Liver (tissue), 9 donors: ENCODE data around the gene NEDD4. TPM values are rescaled to one million over a fixed set of nuclear protein-coding genes. Genes with fewer than 3 reads are reported as not detected.

ENCODE experiments used
- DNase-seq: peaks from one replicate; pipeline ENCODE4 v3.0.0-alpha.2; 2017; ENCODE audit warnings: low spot score
- H3K27ac ChIP-seq, 2 donors: one replicate each; pipeline ENCODE4 v1.7.0; 2013; ENCODE audit warnings: inconsistent platforms in 2 of 2, low read length in 2 of 2, control low read depth in 1 of 2, low read depth in 1 of 2, mild to moderate bottlenecking in 1 of 2
- H3K27me3 ChIP-seq, 4 donors: one replicate each; pipeline versions ENCODE4 v1.6.1 to v1.7.0; 2013; ENCODE audit warnings: low read length in 3 of 4, inconsistent platforms in 1 of 4, mild to moderate bottlenecking in 1 of 4, moderate library complexity in 1 of 4; ENCODE audit not compliant: control insufficient read depth in 4 of 4, insufficient read depth in 4 of 4
- H3K36me3 ChIP-seq, 4 donors: one replicate each; pipeline versions ENCODE4 v1.6.1 to v1.7.0; 2013; ENCODE audit warnings: low read length in 3 of 4, mild to moderate bottlenecking in 3 of 4, low read depth in 1 of 4, moderate library complexity in 1 of 4; ENCODE audit not compliant: control insufficient read depth in 4 of 4, insufficient read depth in 3 of 4
- H3K4me1 ChIP-seq, 4 donors: one replicate each; pipeline versions ENCODE4 v1.6.1 to v1.7.0; 2013; ENCODE audit warnings: low read length in 3 of 4, mild to moderate bottlenecking in 3 of 4, moderate library complexity in 1 of 4; ENCODE audit not compliant: control insufficient read depth in 4 of 4, insufficient read depth in 4 of 4
- H3K4me3 ChIP-seq, 3 donors: one replicate each; pipeline versions ENCODE4 v1.6.1 to v1.7.0; 2013; ENCODE audit warnings: low read length in 3 of 3, control low read depth in 1 of 3, low read depth in 1 of 3, mild to moderate bottlenecking in 1 of 3
- H3K9ac ChIP-seq, 2 donors: one replicate each; pipeline ENCODE4 v1.7.0; 2013; ENCODE audit warnings: low read length in 2 of 2, mild to moderate bottlenecking in 2 of 2, moderate library complexity in 2 of 2, control low read depth in 1 of 2, low read depth in 1 of 2
- H3K9me3 ChIP-seq, 4 donors: one replicate each; pipeline versions ENCODE4 v1.6.1 to v1.7.0; 2013; ENCODE audit warnings: low read length in 3 of 4; ENCODE audit not compliant: control insufficient read depth in 4 of 4
- EGR1 ChIP-seq, 2 donors: IDR thresholded peaks; 2 replicates each; pipeline ENCODE4 v1.6.1; 2016 to 2018; ENCODE audit warnings: antibody characterized with exemption in 2 of 2, low read depth in 2 of 2
- FOXA1 ChIP-seq: IDR thresholded peaks from 2 replicates; pipeline ENCODE4 v1.6.1; 2016; ENCODE audit warnings: antibody characterized with exemption
- FOXA2 ChIP-seq: IDR thresholded peaks from 2 replicates; pipeline ENCODE4 v1.6.1; 2016; ENCODE audit warnings: antibody characterized with exemption
- GABPA ChIP-seq, 2 donors: IDR thresholded peaks in 1 of 2; conservative IDR thresholded peaks in 1 of 2; 2 replicates each; pipeline ENCODE4 v1.6.1; 2016; ENCODE audit warnings: antibody characterized with exemption in 2 of 2, mild to moderate bottlenecking in 1 of 2, moderate library complexity in 1 of 2
- HNF4A ChIP-seq, 2 donors: conservative IDR thresholded peaks; 2 replicates each; pipeline ENCODE4 v1.6.1; 2016; ENCODE audit warnings: antibody characterized with exemption in 2 of 2, mild to moderate bottlenecking in 2 of 2
- HNF4G ChIP-seq: IDR thresholded peaks from 2 replicates; pipeline ENCODE4 v1.6.1; 2016; ENCODE audit warnings: antibody characterized with exemption
- JUND ChIP-seq, 2 donors: IDR thresholded peaks; 2 replicates each; pipeline ENCODE4 v1.6.1; 2016; ENCODE audit warnings: antibody characterized with exemption in 2 of 2
- NR2F2 ChIP-seq: IDR thresholded peaks from 2 replicates; pipeline ENCODE4 v1.6.1; 2016; ENCODE audit warnings: antibody characterized with exemption
- RAD21 ChIP-seq, 2 donors: IDR thresholded peaks; 2 replicates each; pipeline ENCODE4 v1.6.1; 2016; ENCODE audit warnings: antibody characterized with exemption in 2 of 2, mild to moderate bottlenecking in 2 of 2
- RXRA ChIP-seq, 2 donors: IDR thresholded peaks; 2 replicates each; pipeline ENCODE4 v1.6.1; 2017 to 2018; ENCODE audit warnings: antibody characterized with exemption in 2 of 2, mild to moderate bottlenecking in 1 of 2
- SP1 ChIP-seq: IDR thresholded peaks from 2 replicates; pipeline ENCODE4 v1.6.1; 2018; ENCODE audit warnings: antibody characterized with exemption, mild to moderate bottlenecking
- TAF1 ChIP-seq: conservative IDR thresholded peaks from 2 replicates; pipeline ENCODE4 v1.6.1; 2016; ENCODE audit warnings: antibody characterized with exemption, mild to moderate bottlenecking
- YY1 ChIP-seq: IDR thresholded peaks from 2 replicates; pipeline ENCODE4 v1.6.1; 2016; ENCODE audit warnings: antibody characterized with exemption, mild to moderate bottlenecking
- WGBS: extraction: QIAGEN DNeasy Blood & Tissue Kit; methylation state at CpG from one replicate; pipeline ENCODE4 v1.1.7; 2013; 5-methylcytosine and 5-hydroxymethylcytosine counted together
- polyA plus RNA-seq, 2 donors: library from polyadenylated mRNA; stranded (reverse) in 1 of 2; unstranded in 1 of 2; fragments of 200-250 nt in 1 of 2; fragments of >200 nt in 1 of 2; fragmentation: Nextera tagmentation in 1 of 2; extraction: Ambion mirVana in 1 of 2; gene quantifications; one replicate each; pipeline versions ENCODE4 v1.2.1 to v1.2.3, GENCODE V29; 2013 to 2015
- total RNA-seq, 2 donors: library from RNA; depleted of rRNA; stranded (reverse); fragments of >200 nt; gene quantifications; one replicate each; pipeline ENCODE4 v1.2.3, GENCODE V29; 2014
- TF ChIP-seq, protein P1 (sequence below): IDR thresholded peaks from 2 replicates; pipeline ENCODE4 v1.6.1; 2016; ENCODE audit warnings: antibody characterized with exemption, mild to moderate bottlenecking
- TF ChIP-seq, protein P2 (sequence below): fragments of 150-350 bp; IDR thresholded peaks from 2 replicates; pipeline ENCODE4 v1.5.1; 2017; ENCODE audit warnings: improper control_type of control experiment, low read depth, low read length; ENCODE audit not compliant: missing input control
- TF ChIP-seq, protein P3 (sequence below): IDR thresholded peaks from 2 replicates; pipeline ENCODE4 v1.6.1; 2016; ENCODE audit warnings: antibody characterized with exemption
- TF ChIP-seq, protein P4 (sequence below): IDR thresholded peaks from 2 replicates; pipeline ENCODE4 v1.6.1; 2016; ENCODE audit warnings: antibody characterized with exemption
- TF ChIP-seq, protein P5 (sequence below): IDR thresholded peaks from 2 replicates; pipeline ENCODE4 v1.6.1; 2016; ENCODE audit warnings: antibody characterized with exemption
- donor health status: healthy.
- donor health status: healthy.
- donor health status: healthy.
- donor health status: healthy.
- donor health status: healthy.

NEDD4 gene
- total and polyA plus RNA-seq, 4 donors, result 9.1 to 17.5 (median 12.4) TPM

DNA sequence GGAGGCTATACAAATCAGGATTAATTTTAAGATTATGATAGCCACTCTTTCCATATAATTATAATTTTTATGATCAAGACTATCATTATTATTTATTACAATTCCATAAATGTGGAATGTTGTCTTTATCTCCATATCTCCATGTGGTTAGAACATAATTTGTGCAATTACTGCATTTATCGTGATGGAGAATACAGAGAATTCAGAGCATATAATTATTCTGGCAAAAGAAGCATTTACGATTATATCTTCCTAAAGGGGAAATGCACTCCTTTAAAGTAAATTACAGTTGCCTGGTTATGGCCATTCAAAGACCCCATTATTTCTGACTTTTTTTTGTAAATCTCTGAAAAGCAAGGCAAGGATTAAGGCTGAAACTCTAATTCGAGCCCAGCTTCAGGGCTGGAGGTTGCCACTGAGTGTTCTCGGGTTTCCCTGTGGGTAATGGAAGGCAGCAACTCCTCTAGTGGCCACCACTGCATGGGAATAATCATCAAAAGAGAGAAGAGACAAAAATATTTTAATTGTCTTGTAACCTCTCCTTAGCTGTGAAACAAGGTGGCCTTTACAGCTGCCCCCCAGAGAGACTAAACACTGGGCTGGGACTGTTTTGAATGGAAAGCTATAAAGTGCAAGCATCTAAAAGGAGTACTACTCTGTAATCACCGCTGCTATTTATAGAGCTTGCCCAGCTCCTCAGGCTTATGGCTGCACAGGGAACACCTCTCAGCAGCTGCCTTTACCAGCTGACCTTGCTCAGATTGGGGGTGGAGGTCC lies 190.6 kb downstream of the NEDD4 start:
- DNase-seq, result no peak
- Histone ChIP-seq H3K27ac (no peak overlapping the region), H3K9me3 (no peaks in the 10 kb centered on the region), H3K9ac (no peak overlapping the region), H3K27me3 (peaks cover 0 to 6% (median 0%) of the 10 kb centered on the region in 4 donors), H3K4me3 (no peak overlapping the region), H3K4me1 (no peaks in the 10 kb centered on the region), H3K36me3 (no peaks in the 10 kb centered on the region)
- WGBS, result 89% methylated on average over 5 of the region's 5 CpGs
- TF ChIP-seq, protein P1, sequence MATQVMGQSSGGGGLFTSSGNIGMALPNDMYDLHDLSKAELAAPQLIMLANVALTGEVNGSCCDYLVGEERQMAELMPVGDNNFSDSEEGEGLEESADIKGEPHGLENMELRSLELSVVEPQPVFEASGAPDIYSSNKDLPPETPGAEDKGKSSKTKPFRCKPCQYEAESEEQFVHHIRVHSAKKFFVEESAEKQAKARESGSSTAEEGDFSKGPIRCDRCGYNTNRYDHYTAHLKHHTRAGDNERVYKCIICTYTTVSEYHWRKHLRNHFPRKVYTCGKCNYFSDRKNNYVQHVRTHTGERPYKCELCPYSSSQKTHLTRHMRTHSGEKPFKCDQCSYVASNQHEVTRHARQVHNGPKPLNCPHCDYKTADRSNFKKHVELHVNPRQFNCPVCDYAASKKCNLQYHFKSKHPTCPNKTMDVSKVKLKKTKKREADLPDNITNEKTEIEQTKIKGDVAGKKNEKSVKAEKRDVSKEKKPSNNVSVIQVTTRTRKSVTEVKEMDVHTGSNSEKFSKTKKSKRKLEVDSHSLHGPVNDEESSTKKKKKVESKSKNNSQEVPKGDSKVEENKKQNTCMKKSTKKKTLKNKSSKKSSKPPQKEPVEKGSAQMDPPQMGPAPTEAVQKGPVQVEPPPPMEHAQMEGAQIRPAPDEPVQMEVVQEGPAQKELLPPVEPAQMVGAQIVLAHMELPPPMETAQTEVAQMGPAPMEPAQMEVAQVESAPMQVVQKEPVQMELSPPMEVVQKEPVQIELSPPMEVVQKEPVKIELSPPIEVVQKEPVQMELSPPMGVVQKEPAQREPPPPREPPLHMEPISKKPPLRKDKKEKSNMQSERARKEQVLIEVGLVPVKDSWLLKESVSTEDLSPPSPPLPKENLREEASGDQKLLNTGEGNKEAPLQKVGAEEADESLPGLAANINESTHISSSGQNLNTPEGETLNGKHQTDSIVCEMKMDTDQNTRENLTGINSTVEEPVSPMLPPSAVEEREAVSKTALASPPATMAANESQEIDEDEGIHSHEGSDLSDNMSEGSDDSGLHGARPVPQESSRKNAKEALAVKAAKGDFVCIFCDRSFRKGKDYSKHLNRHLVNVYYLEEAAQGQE, result no peak
- TF ChIP-seq, protein P2, sequence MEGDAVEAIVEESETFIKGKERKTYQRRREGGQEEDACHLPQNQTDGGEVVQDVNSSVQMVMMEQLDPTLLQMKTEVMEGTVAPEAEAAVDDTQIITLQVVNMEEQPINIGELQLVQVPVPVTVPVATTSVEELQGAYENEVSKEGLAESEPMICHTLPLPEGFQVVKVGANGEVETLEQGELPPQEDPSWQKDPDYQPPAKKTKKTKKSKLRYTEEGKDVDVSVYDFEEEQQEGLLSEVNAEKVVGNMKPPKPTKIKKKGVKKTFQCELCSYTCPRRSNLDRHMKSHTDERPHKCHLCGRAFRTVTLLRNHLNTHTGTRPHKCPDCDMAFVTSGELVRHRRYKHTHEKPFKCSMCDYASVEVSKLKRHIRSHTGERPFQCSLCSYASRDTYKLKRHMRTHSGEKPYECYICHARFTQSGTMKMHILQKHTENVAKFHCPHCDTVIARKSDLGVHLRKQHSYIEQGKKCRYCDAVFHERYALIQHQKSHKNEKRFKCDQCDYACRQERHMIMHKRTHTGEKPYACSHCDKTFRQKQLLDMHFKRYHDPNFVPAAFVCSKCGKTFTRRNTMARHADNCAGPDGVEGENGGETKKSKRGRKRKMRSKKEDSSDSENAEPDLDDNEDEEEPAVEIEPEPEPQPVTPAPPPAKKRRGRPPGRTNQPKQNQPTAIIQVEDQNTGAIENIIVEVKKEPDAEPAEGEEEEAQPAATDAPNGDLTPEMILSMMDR, result no peak
- TF ChIP-seq EGR1 (IDR thresholded peaks at IDR 0.05; ENCODE audit: low read depth in 2 of 2), result no peak
- no peak for TF ChIP-seq HNF4G
- TF ChIP-seq RAD21 (IDR thresholded peaks at IDR 0.05), result no peak
- TF ChIP-seq, protein P3, sequence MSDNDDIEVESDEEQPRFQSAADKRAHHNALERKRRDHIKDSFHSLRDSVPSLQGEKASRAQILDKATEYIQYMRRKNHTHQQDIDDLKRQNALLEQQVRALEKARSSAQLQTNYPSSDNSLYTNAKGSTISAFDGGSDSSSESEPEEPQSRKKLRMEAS, result no peak
- TF ChIP-seq YY1, result no peak
- no peak for TF ChIP-seq FOXA1
- TF ChIP-seq, protein P4, sequence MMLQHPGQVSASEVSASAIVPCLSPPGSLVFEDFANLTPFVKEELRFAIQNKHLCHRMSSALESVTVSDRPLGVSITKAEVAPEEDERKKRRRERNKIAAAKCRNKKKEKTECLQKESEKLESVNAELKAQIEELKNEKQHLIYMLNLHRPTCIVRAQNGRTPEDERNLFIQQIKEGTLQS, result no peak
- TF ChIP-seq GABPA (IDR thresholded peaks at IDR 0.05 in 1 of 2, conservative IDR thresholded peaks at IDR 0.05 in 1 of 2), result no peak
- TF ChIP-seq, protein P5, sequence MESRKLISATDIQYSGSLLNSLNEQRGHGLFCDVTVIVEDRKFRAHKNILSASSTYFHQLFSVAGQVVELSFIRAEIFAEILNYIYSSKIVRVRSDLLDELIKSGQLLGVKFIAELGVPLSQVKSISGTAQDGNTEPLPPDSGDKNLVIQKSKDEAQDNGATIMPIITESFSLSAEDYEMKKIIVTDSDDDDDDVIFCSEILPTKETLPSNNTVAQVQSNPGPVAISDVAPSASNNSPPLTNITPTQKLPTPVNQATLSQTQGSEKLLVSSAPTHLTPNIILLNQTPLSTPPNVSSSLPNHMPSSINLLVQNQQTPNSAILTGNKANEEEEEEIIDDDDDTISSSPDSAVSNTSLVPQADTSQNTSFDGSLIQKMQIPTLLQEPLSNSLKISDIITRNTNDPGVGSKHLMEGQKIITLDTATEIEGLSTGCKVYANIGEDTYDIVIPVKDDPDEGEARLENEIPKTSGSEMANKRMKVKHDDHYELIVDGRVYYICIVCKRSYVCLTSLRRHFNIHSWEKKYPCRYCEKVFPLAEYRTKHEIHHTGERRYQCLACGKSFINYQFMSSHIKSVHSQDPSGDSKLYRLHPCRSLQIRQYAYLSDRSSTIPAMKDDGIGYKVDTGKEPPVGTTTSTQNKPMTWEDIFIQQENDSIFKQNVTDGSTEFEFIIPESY, result no peak
- TF ChIP-seq HNF4A (conservative IDR thresholded peaks at IDR 0.05), result no peak
- TF ChIP-seq TAF1, result no peak
- TF ChIP-seq NR2F2, result no peak
- no peak for TF ChIP-seq JUND (IDR thresholded peaks at IDR 0.05)
- no peak for TF ChIP-seq RXRA (IDR thresholded peaks at IDR 0.05)
- no peak for TF ChIP-seq FOXA2
- TF ChIP-seq SP1, result no peak
